ENCODE results near the gene ABCA1.

ABCA1 gene

DNA sequence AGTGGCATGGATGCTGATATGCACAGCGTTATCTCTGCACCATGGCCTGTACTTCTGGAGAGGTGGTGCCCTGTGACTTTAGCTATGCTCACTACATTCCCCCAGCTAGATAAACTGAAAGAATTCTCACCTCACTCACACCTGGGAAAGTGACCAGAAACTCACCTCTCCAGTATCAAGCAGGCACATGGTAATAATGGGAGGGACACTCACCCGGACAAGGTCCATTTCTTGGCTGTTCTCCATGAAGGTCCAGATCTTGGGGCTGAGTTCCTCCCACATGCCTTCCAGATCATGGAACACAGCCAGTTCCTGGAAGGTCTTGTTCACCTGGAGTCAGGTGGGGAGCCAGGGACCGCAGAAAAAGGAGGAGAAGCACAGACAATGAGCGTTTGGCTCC lies 91.2 kb downstream of the ABCA1 start:
- no peak for DNase-seq

DNA sequence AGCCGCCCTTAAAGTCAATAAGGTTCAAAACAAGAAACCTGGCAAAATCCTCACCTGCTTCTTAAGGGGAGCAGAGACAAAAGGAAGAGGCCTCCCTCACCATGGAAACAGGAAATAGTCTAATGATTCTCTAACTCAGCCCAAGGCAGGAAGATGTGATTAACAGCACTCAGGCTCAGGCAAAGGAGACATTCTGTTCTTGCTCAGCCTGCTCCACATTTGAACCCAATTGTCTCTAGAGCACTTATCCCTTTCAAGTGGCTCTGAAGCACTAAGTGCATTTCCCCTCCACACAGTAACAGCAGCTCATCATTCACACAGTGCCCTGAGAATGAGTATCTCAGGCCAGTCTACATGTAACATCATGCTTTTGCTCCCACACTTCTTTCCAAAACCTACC lies 91.7 kb downstream of the ABCA1 start:
- peak; percentile 19 to 20 for DNase-seq

DNA sequence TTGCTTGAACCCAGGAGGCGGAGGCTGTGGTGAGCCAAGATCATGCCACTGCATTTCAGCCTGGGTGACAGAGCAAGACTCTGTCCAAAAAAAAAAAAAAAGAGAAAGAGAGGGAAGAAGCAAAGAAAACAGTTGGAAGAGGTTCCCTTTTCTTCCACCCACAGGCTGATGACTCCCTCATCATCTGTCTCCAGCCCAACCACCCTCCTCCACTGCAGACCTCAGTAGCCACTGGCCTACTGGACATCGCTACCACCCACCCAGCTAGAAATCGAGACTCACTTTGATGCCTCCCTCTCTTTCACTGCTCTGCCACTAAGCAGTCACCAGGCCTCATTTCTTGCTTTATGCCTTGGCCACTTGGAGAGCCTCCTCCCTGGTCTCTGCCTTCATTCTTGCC lies 92.8 kb downstream of the ABCA1 start:
- peak; percentile 42 to 57 for DNase-seq

DNA sequence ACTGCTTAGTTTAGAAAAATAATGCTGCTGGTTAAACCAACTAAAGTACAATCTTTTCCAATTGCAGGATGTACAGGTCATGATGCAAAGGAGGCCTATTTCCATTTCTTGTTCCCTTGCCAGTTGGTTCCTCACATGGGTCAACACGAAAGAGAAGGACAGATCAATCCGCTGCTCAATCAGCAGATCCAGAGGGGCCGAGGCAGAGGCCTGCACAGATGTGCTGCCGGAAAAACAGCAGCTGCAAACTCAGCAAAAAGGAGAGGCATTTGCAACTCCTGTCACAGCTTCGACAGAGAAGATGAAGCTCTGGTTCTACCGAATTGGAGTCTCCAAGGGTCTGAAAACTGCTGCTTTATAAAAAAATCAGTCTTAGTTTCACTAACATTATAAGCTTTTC lies 94.3 kb downstream of the ABCA1 start:
- no peak for DNase-seq

DNA sequence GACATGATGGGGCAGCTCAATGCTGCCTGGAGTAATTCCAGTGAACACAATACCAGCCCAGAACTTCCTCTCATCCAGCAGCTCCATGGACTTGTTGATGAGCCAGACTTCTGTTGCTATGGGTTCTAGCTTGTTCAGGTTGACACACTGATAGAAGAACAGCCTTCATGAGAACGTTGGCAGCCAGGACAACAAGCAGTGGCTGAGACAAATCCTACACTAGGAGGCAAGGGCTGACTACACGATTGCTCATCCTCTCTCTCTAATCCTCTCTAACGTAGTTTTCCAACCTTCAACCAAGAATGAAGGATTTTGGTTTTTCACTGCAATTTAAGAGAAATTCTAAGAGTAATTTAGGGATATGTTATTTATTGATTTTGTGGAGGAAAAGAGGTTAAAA lies 96.3 kb downstream of the ABCA1 start:
- DNase-seq: no peak

DNA sequence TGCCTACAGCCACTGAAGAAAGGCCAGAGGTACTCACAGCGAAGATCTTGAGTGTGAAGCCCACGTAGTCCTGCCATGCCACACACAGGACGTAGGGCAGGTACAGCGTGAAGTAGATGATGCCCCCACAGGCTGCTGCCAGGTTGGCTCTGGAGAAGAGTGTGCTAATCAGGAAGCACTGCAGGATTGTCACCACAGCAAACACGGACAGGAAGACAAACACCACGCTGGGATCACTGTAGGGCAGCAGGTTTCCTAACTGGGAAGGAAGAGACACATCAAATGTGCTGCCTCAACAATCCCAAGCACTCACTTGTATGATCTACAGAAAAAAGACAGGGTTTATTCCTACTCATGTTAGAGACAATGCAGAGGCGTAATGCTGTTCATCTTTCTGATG lies 101.0 kb downstream of the ABCA1 start:
- no peak for DNase-seq

DNA sequence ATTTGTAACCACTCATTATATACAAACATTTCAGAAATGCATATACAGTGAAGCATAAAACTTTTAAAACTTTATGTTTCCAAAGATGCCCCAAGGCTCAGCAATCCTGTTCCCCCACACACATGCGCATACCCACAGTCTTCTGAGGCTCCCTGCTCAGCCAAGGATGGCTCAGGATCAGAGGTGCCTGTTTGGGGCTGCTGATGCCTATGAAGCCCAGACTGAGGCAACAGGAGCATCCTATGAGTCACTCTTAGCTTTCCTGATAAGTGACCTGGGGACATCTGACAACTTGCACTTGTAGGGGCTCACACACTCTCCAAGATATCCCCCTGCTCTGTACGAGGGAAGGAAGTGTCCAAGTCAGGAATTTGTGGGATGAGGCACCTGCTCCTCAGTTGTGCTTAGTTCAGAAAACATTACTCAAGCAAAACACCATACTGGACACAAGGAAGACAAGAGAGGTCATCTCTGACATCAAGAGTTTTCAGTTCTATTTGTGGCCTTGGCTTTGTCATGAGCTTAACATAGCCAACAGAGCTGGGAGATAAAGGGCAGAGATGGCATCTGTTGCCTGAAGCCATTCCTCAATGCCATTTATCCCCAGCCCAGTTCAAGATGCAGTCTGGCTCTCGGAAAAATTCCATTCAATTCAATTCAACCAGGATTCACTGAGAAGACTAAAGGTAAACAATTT lies 101.7 kb downstream of the ABCA1 start:
- DNase-seq: no peak

DNA sequence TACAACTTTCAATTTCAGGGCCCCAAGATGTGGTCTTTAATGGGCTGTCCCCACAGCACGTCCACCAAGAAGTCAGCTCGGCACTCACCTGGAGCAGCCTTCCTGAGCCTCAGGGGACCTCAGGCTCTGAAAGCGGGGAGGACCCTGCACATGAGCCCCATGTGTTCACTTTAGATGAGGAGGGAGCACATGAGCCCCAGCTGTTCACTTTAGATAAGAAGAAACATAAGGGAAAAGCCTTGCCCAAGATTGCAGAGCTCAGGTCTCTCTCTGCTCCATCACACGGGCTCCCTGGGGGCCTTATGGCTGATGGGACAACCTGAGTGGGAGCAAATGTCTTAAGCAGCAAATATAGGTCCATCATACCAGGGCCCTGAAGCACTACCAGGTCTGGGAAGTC lies 107.6 kb downstream of the ABCA1 start:
- DNase-seq: no peak

DNA sequence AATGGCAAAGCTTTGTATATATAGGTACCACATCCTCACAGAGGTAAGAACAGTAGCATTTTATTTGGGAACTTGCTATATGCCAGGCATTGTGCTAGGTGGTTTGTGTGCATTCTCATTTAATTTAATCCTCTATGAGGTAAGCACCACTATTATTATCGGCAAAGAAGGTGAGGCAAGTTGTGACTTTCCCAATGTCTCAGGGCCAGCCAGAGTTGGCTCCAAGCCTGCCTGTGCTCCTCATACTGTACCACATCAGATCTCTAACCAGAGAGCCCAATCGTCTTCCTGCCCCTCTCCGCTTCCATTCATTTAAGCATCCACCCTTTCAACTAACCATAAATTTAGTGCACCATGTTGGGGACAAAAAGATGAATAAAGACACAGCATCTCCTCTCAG lies 108.9 kb downstream of the ABCA1 start:
- DNase-seq: no peak

DNA sequence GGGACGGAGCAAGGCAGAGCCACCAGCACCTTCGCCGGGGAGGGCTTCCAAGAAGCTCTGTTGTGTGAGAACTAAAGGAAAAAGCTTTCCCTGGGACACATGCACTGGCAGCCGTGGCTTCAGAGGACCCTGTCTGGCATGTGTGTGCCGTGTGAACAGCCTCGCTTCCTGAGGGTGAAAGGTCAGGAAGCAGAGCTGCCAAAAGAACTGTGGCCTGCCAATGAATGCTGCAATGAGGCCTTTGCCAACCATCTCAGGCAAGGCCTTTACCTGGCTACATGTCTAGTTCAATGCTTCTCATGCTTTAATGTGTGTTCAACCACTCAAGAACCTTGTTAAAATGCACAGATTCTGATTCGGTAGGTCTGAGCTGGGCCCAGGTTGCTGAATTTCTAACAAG lies 110.5 kb downstream of the ABCA1 start:
- no peak for DNase-seq

DNA sequence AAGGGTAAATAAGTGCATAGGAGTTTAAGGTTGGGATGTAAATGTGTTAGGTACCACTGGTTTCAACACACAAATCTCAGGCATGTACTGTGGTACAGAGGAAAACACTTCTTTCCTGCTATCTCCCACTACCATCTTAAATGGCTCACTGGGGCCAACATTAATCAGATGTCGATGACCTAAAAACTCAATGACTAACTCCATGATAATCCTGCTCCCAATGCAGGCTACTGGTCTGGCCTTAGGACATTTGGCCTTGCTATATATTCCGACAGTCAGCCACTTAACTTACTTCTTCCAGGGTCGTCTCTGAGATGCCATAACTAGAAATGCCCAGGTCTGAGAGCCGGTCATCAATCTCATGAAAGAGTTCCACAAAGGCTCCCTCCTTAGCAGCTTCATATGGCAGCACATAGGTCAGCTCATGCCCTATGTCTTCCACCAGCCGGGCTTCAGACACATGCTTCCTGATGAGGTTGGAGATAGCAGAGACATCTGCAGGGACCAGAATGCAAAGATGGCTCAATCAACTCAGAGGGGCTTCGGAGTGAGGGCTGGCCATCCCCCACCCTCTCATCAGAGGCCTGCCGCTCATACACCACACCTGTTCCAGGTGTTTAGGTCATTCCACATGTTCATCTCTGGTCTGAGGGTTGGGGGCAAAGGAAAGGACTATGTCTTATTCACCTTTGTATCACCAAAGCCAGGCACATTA lies 111.9 kb downstream of the ABCA1 start:
- no peak for DNase-seq

DNA sequence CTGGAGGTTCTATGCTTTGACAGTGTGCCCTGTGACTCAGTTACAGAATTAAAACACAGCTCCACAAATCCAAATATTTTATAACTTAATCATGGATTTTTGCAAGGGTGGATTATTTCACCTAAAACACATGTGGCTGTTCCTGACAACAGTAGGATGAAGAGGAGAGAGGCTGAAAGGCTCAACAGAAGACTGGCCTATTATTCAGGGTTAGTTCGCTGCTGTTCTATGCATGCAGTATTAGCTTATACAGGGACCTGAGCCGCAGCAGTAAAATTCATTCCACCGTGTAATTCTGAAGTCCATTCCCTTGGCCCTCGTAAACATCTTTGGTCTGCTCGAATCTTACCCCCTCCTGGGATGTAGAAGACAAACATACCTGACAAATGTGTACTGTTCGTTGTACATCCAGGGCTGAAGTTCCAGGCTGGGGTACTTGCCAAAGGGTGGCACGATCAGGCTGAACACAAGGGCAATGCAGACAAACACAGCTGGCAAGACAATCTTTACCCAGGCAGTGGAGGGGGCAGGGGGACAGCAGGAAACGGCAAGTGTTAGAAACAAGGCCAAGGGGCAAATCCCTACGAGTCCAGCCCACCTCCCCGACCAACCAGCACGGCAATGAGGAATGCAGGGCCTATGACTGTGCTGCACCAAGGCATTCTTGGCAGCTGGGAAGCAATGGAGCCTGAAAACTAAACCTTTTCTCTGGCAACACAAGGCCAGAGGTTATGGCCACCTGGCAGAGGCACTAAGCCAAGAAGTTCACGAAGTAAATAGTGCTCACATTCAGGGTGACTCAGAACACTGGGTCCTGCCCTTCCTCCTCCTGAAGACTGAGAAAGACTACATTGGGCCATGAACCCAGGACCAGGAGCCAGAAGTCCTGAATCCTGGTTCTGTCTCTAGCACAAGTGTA lies 117.3 kb downstream of the ABCA1 start:
- no peak for DNase-seq

DNA sequence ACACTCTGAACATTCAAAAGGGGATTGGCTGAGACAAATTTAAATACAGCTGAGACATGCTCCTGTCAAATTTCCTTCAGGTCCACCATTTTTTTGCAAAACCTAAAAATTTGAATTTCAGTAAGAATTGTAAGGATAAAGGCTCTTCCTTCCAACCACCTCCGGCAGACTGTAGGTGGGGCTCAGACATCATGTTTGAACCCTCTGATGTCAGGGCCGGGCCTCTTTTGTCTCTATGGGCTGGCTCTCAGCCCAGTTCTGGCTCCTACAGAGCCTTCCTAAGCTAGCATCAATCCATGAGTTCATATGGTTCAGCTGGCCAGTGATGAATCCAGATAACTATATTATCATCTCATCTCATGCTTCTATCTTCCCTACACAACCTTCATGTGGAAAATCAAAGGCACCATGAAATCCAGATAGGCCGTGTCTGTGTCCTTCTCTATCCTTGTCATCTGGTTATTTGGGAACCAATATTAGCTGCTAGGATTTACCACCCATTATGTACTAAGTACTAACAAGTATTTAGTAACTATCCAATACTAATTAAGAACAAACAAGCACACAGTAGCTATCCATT lies 119.8 kb downstream of the ABCA1 start:
- no peak for DNase-seq

DNA sequence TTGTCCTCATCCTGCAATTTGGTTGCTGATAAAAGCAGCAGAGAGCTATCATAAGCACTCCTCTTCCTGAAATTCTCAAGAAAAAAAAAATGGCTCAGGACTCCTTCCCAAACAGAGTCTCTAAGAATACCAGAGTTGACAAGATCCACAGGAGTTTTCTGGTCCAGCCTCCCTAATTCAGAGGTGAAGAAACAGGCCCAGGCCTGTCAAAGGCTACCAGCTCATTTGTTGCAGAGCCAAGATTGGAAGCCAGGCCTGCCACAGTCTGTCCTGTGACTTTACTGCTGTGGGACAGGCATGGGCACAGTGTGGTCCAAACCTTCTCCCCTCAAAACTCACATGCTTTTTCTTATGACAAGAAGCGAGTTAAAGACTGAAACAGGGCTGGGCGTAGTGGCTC lies 122.5 kb downstream of the ABCA1 start:
- DNase-seq: no peak

DNA sequence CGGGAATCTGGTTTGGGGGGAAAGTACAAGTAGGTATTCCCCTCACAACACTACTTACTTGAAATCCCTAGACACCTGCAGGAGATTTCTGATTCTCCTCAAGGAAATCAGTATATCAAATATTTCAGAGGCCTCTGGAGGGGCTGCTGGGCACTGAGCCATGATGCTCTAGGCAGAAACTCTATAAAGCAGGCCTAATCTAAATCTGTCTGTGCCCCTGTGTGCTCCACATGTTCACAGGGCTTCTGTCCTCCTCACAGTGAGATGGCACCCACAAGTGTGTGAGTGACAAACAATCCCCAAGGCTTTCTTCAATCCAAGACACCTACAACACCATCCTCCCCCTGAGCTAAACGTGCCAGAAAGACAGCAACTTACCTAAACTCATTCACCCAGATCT lies 125.0 kb downstream of the ABCA1 start:
- no peak for DNase-seq

DNA sequence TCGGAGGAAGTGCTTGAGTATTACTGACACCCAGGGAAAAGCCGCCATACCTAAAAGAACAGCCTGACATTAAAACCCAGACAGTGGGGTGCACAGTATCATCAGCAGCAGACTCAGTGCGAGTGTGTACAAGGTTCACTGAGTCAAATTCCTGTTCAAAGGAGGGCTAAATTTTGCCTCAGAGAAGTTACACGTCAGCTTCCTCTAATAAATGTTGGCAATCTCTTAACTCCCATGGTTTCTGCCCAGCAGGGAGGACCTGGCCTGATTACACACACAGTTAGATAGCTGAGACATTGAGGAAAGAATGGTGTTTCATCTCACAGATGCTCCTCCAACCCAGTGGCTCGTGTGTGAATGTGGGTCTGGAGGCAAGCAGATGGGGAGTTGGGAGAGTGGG lies 125.8 kb downstream of the ABCA1 start:
- DNase-seq: no peak

DNA sequence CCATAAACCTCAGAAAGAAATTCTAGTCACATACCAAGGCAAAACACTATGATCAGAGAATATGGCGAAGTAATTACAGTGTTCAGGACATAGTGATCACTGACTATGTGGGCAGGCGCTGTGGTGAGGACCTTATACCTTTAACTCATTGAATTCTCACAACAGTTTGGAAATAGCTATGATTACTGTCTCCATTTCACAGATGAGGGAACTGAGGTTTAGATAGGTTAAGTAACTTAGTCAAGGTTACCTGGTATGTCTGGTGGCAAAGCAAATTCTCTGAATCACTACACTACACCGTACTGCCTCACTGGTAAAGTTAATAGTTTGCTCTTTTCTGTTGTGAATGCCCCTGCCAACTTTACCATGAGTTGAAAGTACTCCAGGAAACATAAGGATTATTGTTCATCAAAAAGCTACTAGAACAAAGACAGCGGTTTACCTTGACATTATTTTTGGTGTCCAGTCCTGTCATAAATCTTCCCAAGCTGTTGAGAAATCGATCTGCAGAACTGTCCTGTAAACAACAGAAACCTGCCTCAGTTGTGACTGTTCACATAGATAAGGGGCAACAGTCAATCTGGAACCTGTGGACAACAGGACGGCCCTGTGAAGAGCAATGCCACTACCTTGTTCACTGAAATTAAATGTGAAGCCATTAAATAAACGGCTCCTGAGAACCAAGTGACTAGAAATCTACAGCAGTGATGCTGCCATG lies 127.7 kb downstream of the ABCA1 start:
- DNase-seq: no peak

DNA sequence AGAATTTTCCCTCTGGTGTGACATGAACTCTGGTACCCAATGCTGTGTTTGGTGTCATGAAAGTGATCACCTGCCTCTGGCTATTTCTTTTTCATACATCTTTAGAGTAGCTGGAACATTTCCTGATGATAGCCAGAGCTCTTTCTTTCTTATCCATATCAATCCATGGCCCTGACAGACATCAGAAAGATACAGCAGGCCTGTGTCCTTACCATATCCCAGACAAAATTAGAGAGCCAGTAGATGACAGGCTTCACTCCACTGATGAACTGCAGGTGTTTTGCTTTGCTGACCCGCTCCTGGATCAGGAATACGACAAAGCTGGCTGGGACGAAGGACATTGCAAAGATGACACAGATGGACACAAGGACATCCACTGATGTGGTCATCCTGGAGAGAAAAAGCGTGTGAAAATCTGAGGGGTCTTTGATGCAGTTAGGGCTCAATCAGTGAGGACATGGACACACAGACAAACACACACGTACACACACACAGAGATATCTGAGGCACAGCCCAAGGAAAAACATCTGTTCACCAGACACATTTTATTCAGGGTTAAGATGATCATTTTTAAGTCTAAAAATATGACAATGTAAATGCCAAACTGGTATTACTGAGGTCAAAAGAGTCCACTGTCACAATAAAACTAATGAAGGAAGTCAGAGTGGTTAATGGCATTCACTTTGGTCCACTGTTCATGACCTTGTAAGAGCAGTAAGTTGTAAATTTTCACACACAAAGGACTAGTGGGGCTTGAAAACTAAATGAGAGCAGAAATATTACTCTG lies 129.6 kb downstream of the ABCA1 start:
- no peak for DNase-seq

DNA sequence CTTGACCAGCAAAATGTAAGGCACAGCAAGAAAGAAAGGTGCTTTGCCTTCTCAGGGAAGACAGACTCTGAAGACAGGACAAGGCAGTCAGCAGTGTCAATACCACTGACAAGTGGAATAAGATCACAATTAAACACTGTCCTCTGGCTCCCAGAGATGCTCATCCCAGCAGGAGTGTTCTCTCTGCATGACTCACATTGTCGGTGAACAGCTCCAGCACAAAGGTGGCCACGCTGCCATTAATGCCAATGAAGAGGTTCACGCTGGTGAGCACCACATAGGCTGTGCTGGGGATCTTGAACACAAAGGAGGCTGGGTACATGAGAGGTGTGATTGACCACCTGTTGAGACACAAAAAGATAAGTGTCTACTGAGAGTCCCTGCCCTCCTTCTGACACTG lies 132.1 kb downstream of the ABCA1 start:
- no peak for DNase-seq

DNA sequence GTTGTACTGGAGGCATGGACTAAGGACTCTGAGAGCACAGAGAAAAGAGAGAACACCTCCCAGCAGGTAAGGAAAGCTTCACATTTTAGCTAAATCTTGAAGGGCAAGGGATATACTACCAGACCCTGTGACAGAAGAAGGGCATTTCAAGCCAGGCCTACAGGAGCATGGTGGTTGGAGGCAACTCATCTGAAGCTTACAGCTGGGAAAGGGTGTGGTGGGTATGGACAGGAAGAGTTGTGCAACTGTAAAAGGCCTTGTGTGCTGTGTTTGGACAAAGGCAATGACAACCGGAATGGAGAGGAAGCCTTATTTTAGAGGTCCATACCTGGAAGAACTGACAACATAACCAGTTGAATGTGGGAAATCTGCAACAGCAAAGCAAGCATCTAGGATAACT lies 132.9 kb downstream of the ABCA1 start:
- DNase-seq: peak in 1 of 2 experiments; percentile 5

DNA sequence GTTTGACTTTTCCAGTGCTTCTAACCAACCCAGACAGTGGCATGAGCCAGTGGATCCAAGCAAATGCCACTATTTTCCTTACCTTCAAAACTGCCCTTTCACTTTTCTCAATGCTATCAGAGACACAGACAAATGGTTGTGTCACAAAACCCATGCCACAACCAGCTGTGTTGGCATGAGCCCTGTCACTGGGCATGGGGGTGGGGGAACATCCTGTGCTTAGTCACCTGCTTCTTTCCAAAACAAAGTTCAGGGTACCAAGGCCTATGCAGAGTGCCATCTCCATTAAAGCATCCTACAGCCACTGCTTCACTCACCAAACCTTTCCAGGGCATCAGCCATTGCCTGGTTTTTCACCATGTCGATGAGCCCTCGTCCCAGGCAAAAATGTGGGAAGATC lies 133.9 kb downstream of the ABCA1 start:
- no peak for DNase-seq

DNA sequence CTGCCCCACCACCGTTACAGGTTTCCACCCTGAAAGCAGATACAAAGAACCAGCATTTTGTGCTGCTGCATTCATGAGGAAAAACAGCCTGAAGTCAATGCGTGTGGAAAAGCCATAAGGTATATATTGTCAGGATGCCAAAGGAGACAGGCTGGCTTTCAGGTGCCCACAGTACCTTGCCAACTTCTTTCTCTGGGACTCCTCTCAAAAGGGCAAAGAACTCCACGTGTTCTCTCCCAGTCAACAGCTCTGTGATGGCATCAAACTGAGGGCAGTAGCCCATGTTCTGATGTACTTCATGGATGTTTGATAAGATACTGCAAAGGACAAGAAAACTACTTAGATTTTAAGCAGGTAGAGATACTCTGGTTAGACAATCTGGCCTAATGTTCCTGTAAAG lies 139.7 kb downstream of the ABCA1 start:
- no peak for DNase-seq

Measured in AML-193 (cell line).